Cardiac muscle cell (in vitro differentiated cells and primary cell): ENCODE measurements around the gene VSTM4. TPM values are rescaled to one million over a fixed set of nuclear protein-coding genes. Genes with fewer than 3 reads are reported as not detected.

Experiments
- DNase-seq, 2 donors: peaks; one replicate each; pipeline versions ENCODE4 v3.0.0 to v3.0.0-alpha.2; 2010 to 2017; ENCODE audit warnings: low read depth in 1 of 2, low spot score in 1 of 2
- H3K27ac ChIP-seq: fragments of 200-600 bp; sonication (generic); 2 replicates; pipeline ENCODE4 v1.5.1; 2016
- H3K27me3 ChIP-seq: fragments of 200-600 bp; sonication (generic); 2 replicates; pipeline ENCODE4 v1.6.0; 2016; ENCODE audit warnings: control low read depth
- H3K36me3 ChIP-seq: fragments of 200-600 bp; sonication (generic); 2 replicates; pipeline ENCODE4 v1.5.1; 2016; ENCODE audit warnings: control low read depth
- H3K4me1 ChIP-seq: fragments of 200-600 bp; sonication (generic); 2 replicates; pipeline ENCODE4 v1.8.1; 2017; ENCODE audit warnings: low read depth, mild to moderate bottlenecking, mixed run types
- H3K4me3 ChIP-seq: fragments of 200-600 bp; sonication (generic); 2 replicates; pipeline ENCODE4 v1.5.1; 2016; ENCODE audit warnings: mild to moderate bottlenecking
- H3K9me3 ChIP-seq: fragments of 200-600 bp; sonication (generic); 2 replicates; pipeline ENCODE4 v1.5.1; 2017; ENCODE audit warnings: low read depth, mild to moderate bottlenecking, control low read depth
- polyA plus RNA-seq: library from polyadenylated mRNA; unstranded; fragments of >200 nt; fragmentation: Nextera tagmentation; extraction: Ambion mirVana; gene quantifications from 2 replicates; pipeline ENCODE4 v1.2.1, GENCODE V29; 2016
- total RNA-seq: library from RNA; depleted of rRNA; stranded (reverse); fragments of >200 nt; gene quantifications from 2 replicates; pipeline ENCODE4 v1.2.3, GENCODE V29; 2016
- TF ChIP-seq, protein P1 (sequence below): IDR thresholded peaks from 2 replicates; pipeline ENCODE4 v1.5.1; 2012; ENCODE audit warnings: low read depth, mild to moderate bottlenecking, low read length

The VSTM4 gene
- total and polyA plus RNA-seq, 2 experiments from 2014 or later: 3.6 to 6.0 TPM

DNA sequence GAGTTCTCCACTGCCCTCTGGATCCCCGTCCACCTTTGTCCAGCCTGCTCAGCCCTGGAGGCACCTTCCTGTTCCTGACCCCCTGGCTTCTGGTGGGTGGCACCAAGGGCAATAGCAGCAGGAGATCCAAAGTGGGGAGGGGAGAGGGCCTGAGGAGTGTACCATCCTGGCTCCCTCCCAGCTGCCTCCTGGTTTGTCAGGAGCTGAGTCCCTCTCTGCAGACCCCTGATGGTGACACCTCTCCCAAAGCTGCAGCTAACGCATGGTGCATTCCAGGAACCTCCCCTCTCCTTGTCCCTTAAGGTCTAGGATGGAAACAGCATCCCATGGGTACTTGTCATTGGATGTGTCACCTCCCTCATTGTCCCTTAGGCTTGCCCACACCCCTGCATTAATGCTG is 39.6 kb downstream of the VSTM4 start:
- Histone ChIP-seq H3K27ac (no peak overlapping the region), H3K9me3 (no peaks in the 10 kb centered on the region), H3K4me3 (no peak overlapping the region), H3K4me1 (peaks cover 19% of the 10 kb centered on the region), H3K27me3 (no peaks in the 10 kb centered on the region), H3K36me3 (no peaks in the 10 kb centered on the region)
- TF ChIP-seq, protein P1, sequence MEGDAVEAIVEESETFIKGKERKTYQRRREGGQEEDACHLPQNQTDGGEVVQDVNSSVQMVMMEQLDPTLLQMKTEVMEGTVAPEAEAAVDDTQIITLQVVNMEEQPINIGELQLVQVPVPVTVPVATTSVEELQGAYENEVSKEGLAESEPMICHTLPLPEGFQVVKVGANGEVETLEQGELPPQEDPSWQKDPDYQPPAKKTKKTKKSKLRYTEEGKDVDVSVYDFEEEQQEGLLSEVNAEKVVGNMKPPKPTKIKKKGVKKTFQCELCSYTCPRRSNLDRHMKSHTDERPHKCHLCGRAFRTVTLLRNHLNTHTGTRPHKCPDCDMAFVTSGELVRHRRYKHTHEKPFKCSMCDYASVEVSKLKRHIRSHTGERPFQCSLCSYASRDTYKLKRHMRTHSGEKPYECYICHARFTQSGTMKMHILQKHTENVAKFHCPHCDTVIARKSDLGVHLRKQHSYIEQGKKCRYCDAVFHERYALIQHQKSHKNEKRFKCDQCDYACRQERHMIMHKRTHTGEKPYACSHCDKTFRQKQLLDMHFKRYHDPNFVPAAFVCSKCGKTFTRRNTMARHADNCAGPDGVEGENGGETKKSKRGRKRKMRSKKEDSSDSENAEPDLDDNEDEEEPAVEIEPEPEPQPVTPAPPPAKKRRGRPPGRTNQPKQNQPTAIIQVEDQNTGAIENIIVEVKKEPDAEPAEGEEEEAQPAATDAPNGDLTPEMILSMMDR: no peak
- no peak for DNase-seq

DNA sequence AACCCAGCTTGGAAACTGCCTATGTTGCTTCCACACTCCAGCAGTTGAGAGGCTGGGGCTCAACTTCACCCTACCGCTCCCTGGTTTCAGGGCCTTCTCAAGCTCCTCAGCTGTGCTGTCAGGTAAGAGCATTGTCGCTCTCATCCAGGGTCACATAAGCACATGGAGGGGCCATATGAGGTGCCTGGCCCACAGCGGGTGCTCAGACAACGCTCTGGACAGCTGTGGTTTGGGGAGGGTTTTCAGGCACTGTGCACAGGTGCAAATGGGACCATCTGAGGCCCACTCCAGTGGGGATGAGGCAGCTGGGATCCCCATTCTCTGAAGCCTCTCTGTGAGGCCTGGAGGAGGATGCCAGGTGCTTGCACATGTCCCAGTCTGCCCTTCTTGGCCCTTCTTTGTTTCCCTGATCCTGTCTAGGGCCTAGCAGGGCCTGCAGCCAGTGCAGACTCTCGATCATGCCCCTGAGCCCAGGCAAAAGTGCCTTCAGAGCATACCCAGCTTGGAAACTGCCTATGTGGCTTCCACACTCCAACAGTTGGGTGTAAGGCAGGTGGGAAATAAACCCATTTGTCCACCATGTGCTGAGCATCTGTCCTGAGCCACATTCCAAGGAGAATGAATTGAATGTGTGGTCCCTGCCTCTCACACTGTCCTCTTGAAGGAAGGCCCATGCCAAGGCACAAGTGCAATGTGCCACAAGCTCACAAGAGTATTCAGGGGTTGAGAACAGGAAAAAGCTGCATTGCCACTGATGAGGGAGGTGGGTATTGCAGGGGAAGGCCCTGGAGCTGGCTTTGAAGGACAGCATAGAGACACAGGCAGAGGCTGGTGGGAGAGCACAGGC is 40.3 kb downstream of the VSTM4 start:
- Histone ChIP-seq H3K36me3 (no peaks in the 10 kb centered on the region), H3K4me3 (no peak overlapping the region), H3K9me3 (no peaks in the 10 kb centered on the region), H3K4me1 (peaks cover 19% of the 10 kb centered on the region), H3K27me3 (no peaks in the 10 kb centered on the region), H3K27ac (no peak overlapping the region)
- DNase-seq: no peak
- TF ChIP-seq, protein P1: no peak

DNA sequence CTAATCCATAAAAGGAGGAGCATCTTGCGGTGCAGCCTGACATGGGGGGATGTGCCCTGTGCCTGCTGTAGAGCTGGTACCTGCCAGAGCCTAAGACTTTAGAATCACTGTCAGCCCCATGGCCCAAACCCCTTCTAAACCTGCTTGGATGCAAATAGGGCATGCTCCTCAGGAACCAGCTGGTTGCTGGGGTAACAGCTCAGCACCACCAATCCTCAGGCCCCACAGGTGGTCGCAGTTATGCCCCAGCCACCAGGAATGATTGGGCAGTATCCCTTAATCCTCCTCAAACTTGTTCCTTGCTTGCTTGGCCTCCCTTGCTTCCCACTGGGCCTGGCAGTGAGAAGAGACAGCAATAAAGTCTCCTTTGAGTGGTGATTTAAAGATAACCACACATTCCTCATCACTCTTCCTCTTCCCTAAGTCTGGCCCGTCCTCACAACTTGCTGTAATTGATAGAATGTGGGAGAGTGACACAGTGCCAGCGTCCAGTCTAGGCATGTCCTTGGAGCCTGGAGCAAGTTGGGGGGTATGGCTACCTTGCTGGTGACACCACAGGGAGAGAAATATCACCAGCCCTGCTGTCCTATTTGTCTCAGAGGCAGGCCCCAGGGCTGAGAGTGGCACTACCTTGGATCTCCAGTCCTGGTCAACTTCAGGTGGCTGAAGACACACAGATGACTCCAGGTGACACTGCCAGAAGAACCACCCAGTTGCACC is 43.0 kb downstream of the VSTM4 start:
- DNase-seq: no peak
- no peaks in the 10 kb centered on the region for H3K36me3 ChIP-seq
- TF ChIP-seq, protein P1: no peak

DNA sequence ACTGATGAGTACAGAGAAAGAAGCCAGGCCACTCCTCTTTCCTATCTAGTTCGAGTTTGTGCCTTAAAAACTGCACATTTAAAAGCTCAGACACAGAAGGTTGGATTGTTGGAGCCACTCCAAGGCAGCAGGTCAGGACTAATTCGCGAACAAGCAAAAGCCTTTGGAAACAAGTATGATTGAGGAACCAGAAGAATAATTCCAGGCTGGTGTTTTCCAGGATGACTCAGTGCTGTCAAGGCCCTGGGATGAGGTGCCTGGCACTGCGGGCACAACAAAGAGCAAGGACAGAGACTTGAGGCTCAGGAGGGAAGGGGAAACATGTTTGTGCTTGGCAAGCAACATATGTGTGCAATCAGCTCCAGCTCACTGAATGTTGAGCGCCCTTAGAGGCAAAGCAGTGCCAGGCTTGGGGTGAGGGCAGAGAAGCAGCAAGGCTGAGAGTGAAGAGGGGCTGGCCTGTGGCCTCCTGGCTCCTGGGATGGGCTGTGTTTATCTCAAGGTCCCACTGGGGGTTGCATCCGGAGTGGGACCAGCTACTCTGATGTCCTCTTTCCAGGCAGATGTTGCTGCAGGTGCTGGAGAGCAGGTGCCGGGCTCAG is 44.1 kb downstream of the VSTM4 start:
- DNase-seq: no peak
- no peak overlapping the region for H3K4me3 ChIP-seq
- TF ChIP-seq, protein P1: no peak
- H3K27ac ChIP-seq: no peak overlapping the region
- H3K36me3 ChIP-seq: no peaks in the 10 kb centered on the region
- H3K9me3 ChIP-seq: no peaks in the 10 kb centered on the region
- H3K27me3 ChIP-seq: no peaks in the 10 kb centered on the region
- peaks cover 28% of the 10 kb centered on the region for H3K4me1 ChIP-seq

More for the DNA sequence above, 43.0 kb downstream of the VSTM4 start:
- no peak overlapping the region for H3K27ac ChIP-seq
- peaks cover 33% of the 10 kb centered on the region for H3K4me1 ChIP-seq
- no peaks in the 10 kb centered on the region for H3K9me3 ChIP-seq
- no peak overlapping the region for H3K4me3 ChIP-seq
- no peaks in the 10 kb centered on the region for H3K27me3 ChIP-seq

DNA sequence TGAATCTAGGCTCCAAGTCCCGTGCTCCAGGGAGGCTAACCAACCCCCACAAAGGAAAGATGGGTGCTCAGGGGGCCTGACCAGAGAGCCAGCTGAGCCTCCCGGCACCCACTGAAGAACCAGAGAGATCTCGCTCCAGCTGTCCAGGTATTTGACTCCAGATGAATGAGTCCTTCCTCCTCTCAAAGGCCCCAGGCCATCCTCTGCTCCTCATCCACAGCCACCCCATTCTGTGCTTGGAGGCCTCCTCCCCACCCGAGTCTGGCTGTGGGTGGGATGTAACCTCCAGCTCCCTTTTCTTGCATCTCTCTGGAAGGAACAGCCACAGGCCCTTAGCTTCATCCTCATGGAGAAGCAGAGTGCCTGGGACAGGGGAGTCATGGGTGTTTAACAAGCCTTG is 44.6 kb downstream of the VSTM4 start:
- Histone ChIP-seq H3K9me3 (no peaks in the 10 kb centered on the region), H3K27ac (no peak overlapping the region), H3K4me3 (no peak overlapping the region), H3K36me3 (no peaks in the 10 kb centered on the region), H3K27me3 (no peaks in the 10 kb centered on the region), H3K4me1 (peaks cover 27% of the 10 kb centered on the region)
- TF ChIP-seq, protein P1: no peak
- no peak for DNase-seq
